Measurements from ENCODE around the gene CPNE6. TPM values are rescaled to one million over a fixed set of nuclear protein-coding genes. Genes with fewer than 3 reads are reported as not detected.

The CPNE6 gene
- polyA plus RNA-seq, 2 of the 4 experiments (the other 2 are of a cell fraction): not detected

DNA sequence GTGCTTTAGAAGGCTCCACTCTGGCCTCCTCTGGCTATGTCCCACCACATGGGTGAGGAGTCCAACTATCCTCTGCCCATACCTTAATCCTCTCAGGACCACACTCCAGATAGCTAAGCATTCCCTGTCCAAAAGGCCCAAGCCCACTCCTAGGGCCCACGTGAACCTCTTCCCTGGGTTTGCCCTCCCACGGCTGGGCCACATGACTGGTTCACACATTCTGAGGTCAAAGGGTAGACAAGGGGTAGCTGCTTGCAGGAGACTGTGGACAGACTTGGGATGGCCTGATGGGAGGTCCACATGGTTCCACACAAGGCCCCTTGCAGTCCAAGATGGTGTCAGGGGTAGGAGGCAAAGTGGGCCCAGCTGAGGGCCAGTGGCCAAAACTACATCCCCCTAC is 16.7 kb downstream of the CPNE6 start:
- DNase-seq (ENCODE audit: low read depth in 1 of 2, low spot score in 1 of 2) (no peak), ATAC-seq (no peak), FAIRE-seq (no peak)
- 69% methylated on average over 2 of the region's 2 CpGs for WGBS (ENCODE audit: missing lambda C conversion rate)
- POLR2A ChIA-PET: no interaction called here
- H3K9me3 ChIP-seq: no peaks in the 10 kb centered on the region
- no peak overlapping the region for H3K4me3 ChIP-seq
- H3K4me2 ChIP-seq: no peak overlapping the region
- CTCF ChIA-PET: interaction anchor here (0.6 to 12.1 kb wide), 7 partner anchors 8 to 348 kb away, joined by 3 to 405 read pairs (median 3); no protein-coding TSS in a partner anchor
- peaks cover 2% of the 10 kb centered on the region for H3K4me1 ChIP-seq
- H3K27ac ChIP-seq: no peak overlapping the region
- TF ChIP-seq POLR2AphosphoS2 (conservative IDR thresholded peaks at IDR 0.05; ENCODE audit: low read length) (no peak), NPAS2 (CRISPR knock-in tag; IDR thresholded peaks at IDR 0.05; ENCODE audit: borderline replicate concordance) (no peak), USF2 (IDR thresholded peaks at IDR 0.05) (no peak), ESRRA (IDR thresholded peaks at IDR 0.05; ENCODE audit: borderline replicate concordance, low read length) (no peak), HEYL (CRISPR knock-in tag; IDR thresholded peaks at IDR 0.05) (no peak)

DNA sequence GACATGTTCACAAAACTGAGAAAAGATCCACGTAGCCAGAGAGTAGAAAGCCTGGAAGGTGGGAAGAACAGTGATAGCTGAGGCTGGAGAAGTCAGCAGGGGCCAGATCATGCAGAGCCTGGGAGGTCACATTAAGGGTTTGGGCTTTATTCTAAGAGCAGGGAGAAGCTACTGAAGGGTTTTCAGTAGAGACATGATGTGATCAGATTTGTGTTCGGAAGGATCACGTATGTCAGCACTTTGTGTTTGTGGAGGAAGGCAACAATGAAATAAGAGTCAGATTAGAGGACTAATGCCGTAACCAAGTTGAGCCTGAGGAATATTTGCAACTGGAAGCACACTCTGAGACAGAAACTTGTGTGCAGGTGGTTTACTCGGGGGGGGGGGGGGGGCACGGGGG is 18.5 kb downstream of the CPNE6 start:
- POLR2A ChIA-PET: interaction anchor here (1.8 kb wide), 2 partner anchors 9 to 31 kb away, joined by 4 to 11 read pairs; no protein-coding TSS in a partner anchor

GRCh38 chr14:24092110-24092504 is 20.7 kb downstream of the CPNE6 start:
- FAIRE-seq (no peak), ATAC-seq (no peak), DNase-seq (ENCODE audit: low read depth in 1 of 2, low spot score in 1 of 2) (no peak)
- Histone ChIP-seq H3K9me3 (no peaks in the 10 kb centered on the region), H3K4me2 (no peak overlapping the region), H3K4me1 (peaks cover 18% of the 10 kb centered on the region), H3K4me3 (no peak overlapping the region), H3K27ac (peak overlapping the region in 1 of 2 experiments; percentile 100; a peak in 4 of 6 replicates)
- POLR2A ChIA-PET: interaction anchor here (0.7 to 3.7 kb wide), 2 partner anchors 16 to 133 kb away, joined by 3 to 38 read pairs; no protein-coding TSS in a partner anchor
- CTCF ChIA-PET: interaction anchor here (0.6 to 12.6 kb wide), 10 partner anchors 11 to 88 kb away, joined by 3 to 405 read pairs (median 22); partner anchors contain the start of genes CARMIL3 and IRF9
- TF ChIP-seq NPAS2 (CRISPR knock-in tag; IDR thresholded peaks at IDR 0.05; ENCODE audit: borderline replicate concordance) (no peak), EHF (CRISPR knock-in tag; IDR thresholded peaks at IDR 0.05) (no peak), HDAC2 (IDR thresholded peaks at IDR 0.05) (no peak), SREBF2 (IDR thresholded peaks at IDR 0.05) (no peak), PBX3 (IDR thresholded peaks at IDR 0.05) (no peak), ZC3H11A (IDR thresholded peaks at IDR 0.05) (no peak), JUNB (IDR thresholded peaks at IDR 0.05) (no peak), CEBPB (IDR thresholded peaks at IDR 0.05) (no peak), MYC (IDR thresholded peaks at IDR 0.05; ENCODE audit: borderline replicate concordance, low read length) (no peak)
- TF ChIP-seq, protein P1, sequence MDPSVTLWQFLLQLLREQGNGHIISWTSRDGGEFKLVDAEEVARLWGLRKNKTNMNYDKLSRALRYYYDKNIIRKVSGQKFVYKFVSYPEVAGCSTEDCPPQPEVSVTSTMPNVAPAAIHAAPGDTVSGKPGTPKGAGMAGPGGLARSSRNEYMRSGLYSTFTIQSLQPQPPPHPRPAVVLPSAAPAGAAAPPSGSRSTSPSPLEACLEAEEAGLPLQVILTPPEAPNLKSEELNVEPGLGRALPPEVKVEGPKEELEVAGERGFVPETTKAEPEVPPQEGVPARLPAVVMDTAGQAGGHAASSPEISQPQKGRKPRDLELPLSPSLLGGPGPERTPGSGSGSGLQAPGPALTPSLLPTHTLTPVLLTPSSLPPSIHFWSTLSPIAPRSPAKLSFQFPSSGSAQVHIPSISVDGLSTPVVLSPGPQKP (IDR thresholded peaks at IDR 0.05; ENCODE audit: low read depth, low read length): no peak

More for the DNA sequence above, 18.5 kb downstream of the CPNE6 start:
- CTCF ChIA-PET: interaction anchor here (0.6 to 12.6 kb wide), 19 partner anchors 9 to 115 kb away, joined by 3 to 405 read pairs (median 11); partner anchors contain the start of genes IRF9 and PSME1
- no peak overlapping the region for H3K4me3 ChIP-seq
- 67% methylated on average over 4 of the region's 6 CpGs for WGBS (ENCODE audit: missing lambda C conversion rate)
- no peak overlapping the region for H3K27ac ChIP-seq
- H3K9me3 ChIP-seq: no peaks in the 10 kb centered on the region
- no peak overlapping the region for H3K4me2 ChIP-seq
- no peak for FAIRE-seq
- no peak for TF ChIP-seq PHF8 (IDR thresholded peaks at IDR 0.05; ENCODE audit: borderline replicate concordance, low read depth)
- peaks cover 9% of the 10 kb centered on the region for H3K4me1 ChIP-seq
- DNase-seq (ENCODE audit: low read depth in 1 of 2, low spot score in 1 of 2): no peak
- ATAC-seq: no peak

GRCh38 chr14:24092505-24093206 is 21.3 kb downstream of the CPNE6 start:
- Histone ChIP-seq H3K4me2 (peak overlapping the region; percentile 69; the same call in 1 of the 3 replicates), H3K9me3 (no peaks in the 10 kb centered on the region), H3K4me1 (peaks cover 18% of the 10 kb centered on the region), H3K27ac (peak overlapping the region; percentile 90 to 100), H3K4me3 (no peak overlapping the region)
- POLR2A ChIA-PET: interaction anchor here (1.5 to 3.7 kb wide), 4 partner anchors 15 to 57 kb away, joined by 4 to 55 read pairs (median 23); partner anchors contain the start of genes DCAF11, NRL, PSME2 and RNF31
- DNase-seq (ENCODE audit: low read depth in 1 of 2, low spot score in 1 of 2) (no peak), ATAC-seq (no peak), FAIRE-seq (no peak)
- CTCF ChIA-PET: interaction anchor here (0.6 to 12.6 kb wide), 11 partner anchors 12 to 88 kb away, joined by 3 to 405 read pairs (median 7); partner anchors contain the start of genes CARMIL3 and IRF9
- WGBS (ENCODE audit: missing lambda C conversion rate): 98% methylated on average over 4 of the region's 4 CpGs
- TF ChIP-seq, protein P1 (IDR thresholded peaks at IDR 0.05; ENCODE audit: low read depth, low read length): no peak
- TF ChIP-seq TP53 (CRISPR knock-in tag; IDR thresholded peaks at IDR 0.05) (no peak), BHLHE40 (IDR thresholded peaks at IDR 0.05; ENCODE audit: low read depth, low read length) (no peak), CBX8 (IDR thresholded peaks at IDR 0.05) (no peak), PHF8 (IDR thresholded peaks at IDR 0.05; ENCODE audit: borderline replicate concordance, low read depth) (no peak), HMGXB4 (CRISPR knock-in tag; IDR thresholded peaks at IDR 0.05; ENCODE audit: borderline replicate concordance) (no peak), CHD4 (IDR thresholded peaks at IDR 0.05; ENCODE audit: borderline replicate concordance) (no peak)
- TF ChIP-seq, protein P2, sequence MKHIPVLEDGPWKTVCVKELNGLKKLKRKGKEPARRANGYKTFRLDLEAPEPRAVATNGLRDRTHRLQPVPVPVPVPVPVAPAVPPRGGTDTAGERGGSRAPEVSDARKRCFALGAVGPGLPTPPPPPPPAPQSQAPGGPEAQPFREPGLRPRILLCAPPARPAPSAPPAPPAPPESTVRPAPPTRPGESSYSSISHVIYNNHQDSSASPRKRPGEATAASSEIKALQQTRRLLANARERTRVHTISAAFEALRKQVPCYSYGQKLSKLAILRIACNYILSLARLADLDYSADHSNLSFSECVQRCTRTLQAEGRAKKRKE (CRISPR knock-in tag; IDR thresholded peaks at IDR 0.05; ENCODE audit: low read depth): no peak

Data from A549 (cell line).